SK-N-SH treated with all-trans-retinoic acid at 6 μM for 48 hours (cell line): ENCODE results near the gene RYR1.

Experiments used
- ATAC-seq: fragments of 200-7000 bp; cut with Tn5 transposase; 3 replicates; pipeline ENCODE4 v1.9.1; 2020; ENCODE audit warnings: mild to moderate bottlenecking, moderate library complexity
- ARNTL ChIP-seq: fragments of 450-650 bp; formaldehyde crosslinking; IDR thresholded peaks from 2 replicates; pipeline ENCODE4 v1.5.0; 2020; ENCODE audit warnings: low read depth, mild to moderate bottlenecking, moderate library complexity, borderline replicate concordance
- BACH2 ChIP-seq: fragments of 250-450 bp; sonication (Bioruptor Pico); IDR thresholded peaks from 2 replicates; pipeline ENCODE4 v1.9.0; 2021; ENCODE audit warnings: mild to moderate bottlenecking, borderline replicate concordance
- ESRRG ChIP-seq: fragments of 250-450 bp; sonication (Bioruptor Pico); IDR thresholded peaks from 2 replicates; pipeline ENCODE4 v1.6.1; 2021; ENCODE audit warnings: mild to moderate bottlenecking
- GLIS3 ChIP-seq: fragments of 250-450 bp; sonication (Bioruptor Pico); IDR thresholded peaks from 2 replicates; pipeline ENCODE4 v1.5.0; 2020; ENCODE audit warnings: mild to moderate bottlenecking, moderate library complexity
- OSR1 ChIP-seq: fragments of 250-450 bp; sonication (Bioruptor Pico); IDR thresholded peaks from 2 replicates; pipeline ENCODE4 v1.8.0; 2022; ENCODE audit warnings: moderate library complexity, mild to moderate bottlenecking, inconsistent platforms
- PPARA ChIP-seq: fragments of 250-450 bp; sonication (Bioruptor Pico); IDR thresholded peaks from 2 replicates; pipeline ENCODE4 v1.5.0; 2020; ENCODE audit warnings: mild to moderate bottlenecking, borderline replicate concordance
- SNAI2 ChIP-seq: fragments of 250-450 bp; sonication (Bioruptor Pico); IDR thresholded peaks from 2 replicates; pipeline ENCODE4 v1.5.0; 2020; ENCODE audit warnings: mild to moderate bottlenecking, moderate library complexity
- TCF4 ChIP-seq: fragments of 250-450 bp; sonication (Bioruptor Pico); IDR thresholded peaks from 2 replicates; pipeline ENCODE4 v1.8.0; 2021; ENCODE audit warnings: mild to moderate bottlenecking, moderate library complexity, borderline replicate concordance
- TOX ChIP-seq: fragments of 250-450 bp; sonication (Bioruptor Pico); IDR thresholded peaks from 2 replicates; pipeline ENCODE4 v1.8.0; 2021; ENCODE audit warnings: mild to moderate bottlenecking, moderate library complexity, borderline replicate concordance
- ZC3H10 ChIP-seq: fragments of 250-450 bp; sonication (Bioruptor Pico); IDR thresholded peaks from 2 replicates; pipeline ENCODE4 v1.5.1; 2021; ENCODE audit warnings: mild to moderate bottlenecking, moderate library complexity
- ZFP3 ChIP-seq: fragments of 250-450 bp; sonication (Bioruptor Pico); IDR thresholded peaks from 2 replicates; pipeline ENCODE4 v1.5.0; 2020; ENCODE audit warnings: mild to moderate bottlenecking, moderate library complexity
- ZFP30 ChIP-seq: fragments of 450-650 bp; formaldehyde crosslinking; IDR thresholded peaks from 2 replicates; pipeline ENCODE4 v1.5.0; 2022; ENCODE audit warnings: mild to moderate bottlenecking, moderate library complexity
- ZNF565 ChIP-seq: fragments of 450-650 bp; formaldehyde crosslinking; conservative IDR thresholded peaks from 2 replicates; pipeline ENCODE4 v1.5.0; 2020; ENCODE audit warnings: low read depth, mild to moderate bottlenecking, moderate library complexity
- ZNF70 ChIP-seq: fragments of 450-650 bp; formaldehyde crosslinking; IDR thresholded peaks from 2 replicates; pipeline ENCODE4 v1.5.0; 2020; ENCODE audit warnings: mild to moderate bottlenecking, moderate library complexity
- ZNF8 ChIP-seq: fragments of 450-650 bp; formaldehyde crosslinking; IDR thresholded peaks from 2 replicates; pipeline ENCODE4 v1.5.0; 2020; ENCODE audit warnings: mild to moderate bottlenecking, moderate library complexity
- TF ChIP-seq, protein P1 (sequence below): fragments of 250-450 bp; sonication (Bioruptor Pico); IDR thresholded peaks from 2 replicates; pipeline ENCODE4 v1.5.1; 2021; ENCODE audit warnings: mild to moderate bottlenecking, moderate library complexity
- TF ChIP-seq, protein P2 (sequence below): fragments of 250-450 bp; sonication (Bioruptor Pico); IDR thresholded peaks from 2 replicates; pipeline ENCODE4 v1.5.0; 2020; ENCODE audit warnings: mild to moderate bottlenecking, moderate library complexity
- TF ChIP-seq, protein P3 (sequence below): fragments of 250-450 bp; sonication (Bioruptor Pico); IDR thresholded peaks from 2 replicates; pipeline ENCODE4 v1.5.1; 2020; ENCODE audit warnings: low read depth, mild to moderate bottlenecking, moderate library complexity
- TF ChIP-seq, protein P4 (sequence below): fragments of 250-450 bp; sonication (Bioruptor Pico); IDR thresholded peaks from 2 replicates; pipeline ENCODE4 v1.8.0; 2021; ENCODE audit warnings: low read depth, mild to moderate bottlenecking, moderate library complexity, borderline replicate concordance

RYR1 gene

DNA sequence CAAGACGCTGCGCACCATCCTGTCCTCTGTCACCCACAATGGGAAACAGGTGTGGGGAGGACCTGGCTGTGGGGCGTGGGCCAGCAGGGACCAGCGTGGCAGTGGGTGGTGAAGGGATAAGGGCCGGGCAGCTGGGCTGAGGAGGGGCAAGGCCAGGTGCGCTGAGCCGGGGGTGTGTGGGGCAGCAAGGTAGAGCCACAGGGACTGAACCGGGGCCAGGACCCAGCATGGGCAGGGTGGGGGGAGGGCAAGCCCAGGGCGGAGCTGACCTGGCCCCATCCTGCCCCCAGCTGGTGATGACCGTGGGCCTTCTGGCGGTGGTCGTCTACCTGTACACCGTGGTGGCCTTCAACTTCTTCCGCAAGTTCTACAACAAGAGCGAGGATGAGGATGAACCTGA is 146.6 kb downstream of the RYR1 start:
- no peak for ATAC-seq
- TF ChIP-seq ZNF8 (CRISPR knock-in tag): no peak
- TF ChIP-seq OSR1 (CRISPR knock-in tag): no peak

DNA sequence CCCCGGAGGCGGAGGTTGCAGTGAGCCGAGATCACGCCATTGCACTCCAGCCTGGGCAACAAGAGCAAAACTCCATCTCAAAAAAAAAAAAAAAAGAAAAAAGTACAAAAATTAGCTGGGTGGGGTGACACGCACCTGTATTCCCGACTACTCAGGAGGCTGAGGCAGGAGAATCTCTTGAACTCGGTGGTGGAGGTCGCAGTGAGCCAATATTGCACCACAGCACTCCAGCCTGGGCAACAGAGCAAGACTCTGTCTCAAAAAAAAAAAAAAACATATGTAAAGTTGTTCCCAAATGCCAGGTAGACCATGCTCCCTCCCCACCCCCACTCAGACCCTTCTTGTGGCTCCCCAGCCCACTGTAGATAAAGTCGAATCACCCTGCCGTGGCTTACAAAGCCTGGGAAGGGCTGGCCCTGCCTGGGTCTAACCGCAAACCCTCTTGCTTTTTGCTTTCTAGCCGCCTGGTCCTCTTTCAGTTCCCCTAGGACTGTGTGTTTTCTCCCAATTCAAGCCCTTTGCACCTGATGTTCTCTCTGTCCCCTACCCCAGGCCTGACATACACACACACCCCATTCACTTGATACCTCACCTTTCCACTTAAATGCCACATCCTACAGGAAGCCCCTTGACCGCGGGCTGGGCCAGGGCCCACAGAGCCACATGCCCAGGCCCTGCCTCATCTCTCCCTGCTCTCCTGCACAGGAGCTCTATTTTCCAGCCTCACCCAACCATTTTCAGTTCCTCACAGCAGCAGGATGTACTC is 149.9 kb downstream of the RYR1 start:
- TF ChIP-seq ZNF565 (CRISPR knock-in tag) (no peak), BACH2 (CRISPR knock-in tag) (no peak), PPARA (CRISPR knock-in tag) (no peak), GLIS3 (CRISPR knock-in tag) (no peak), ZFP30 (CRISPR knock-in tag) (no peak), ZFP3 (CRISPR knock-in tag) (no peak), TCF4 (no peak), ESRRG (CRISPR knock-in tag) (no peak)
- TF ChIP-seq, protein P1, sequence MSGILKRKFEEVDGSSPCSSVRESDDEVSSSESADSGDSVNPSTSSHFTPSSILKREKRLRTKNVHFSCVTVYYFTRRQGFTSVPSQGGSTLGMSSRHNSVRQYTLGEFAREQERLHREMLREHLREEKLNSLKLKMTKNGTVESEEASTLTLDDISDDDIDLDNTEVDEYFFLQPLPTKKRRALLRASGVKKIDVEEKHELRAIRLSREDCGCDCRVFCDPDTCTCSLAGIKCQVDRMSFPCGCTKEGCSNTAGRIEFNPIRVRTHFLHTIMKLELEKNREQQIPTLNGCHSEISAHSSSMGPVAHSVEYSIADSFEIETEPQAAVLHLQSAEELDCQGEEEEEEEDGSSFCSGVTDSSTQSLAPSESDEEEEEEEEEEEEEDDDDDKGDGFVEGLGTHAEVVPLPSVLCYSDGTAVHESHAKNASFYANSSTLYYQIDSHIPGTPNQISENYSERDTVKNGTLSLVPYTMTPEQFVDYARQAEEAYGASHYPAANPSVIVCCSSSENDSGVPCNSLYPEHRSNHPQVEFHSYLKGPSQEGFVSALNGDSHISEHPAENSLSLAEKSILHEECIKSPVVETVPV (CRISPR knock-in tag): no peak
- TF ChIP-seq, protein P2, sequence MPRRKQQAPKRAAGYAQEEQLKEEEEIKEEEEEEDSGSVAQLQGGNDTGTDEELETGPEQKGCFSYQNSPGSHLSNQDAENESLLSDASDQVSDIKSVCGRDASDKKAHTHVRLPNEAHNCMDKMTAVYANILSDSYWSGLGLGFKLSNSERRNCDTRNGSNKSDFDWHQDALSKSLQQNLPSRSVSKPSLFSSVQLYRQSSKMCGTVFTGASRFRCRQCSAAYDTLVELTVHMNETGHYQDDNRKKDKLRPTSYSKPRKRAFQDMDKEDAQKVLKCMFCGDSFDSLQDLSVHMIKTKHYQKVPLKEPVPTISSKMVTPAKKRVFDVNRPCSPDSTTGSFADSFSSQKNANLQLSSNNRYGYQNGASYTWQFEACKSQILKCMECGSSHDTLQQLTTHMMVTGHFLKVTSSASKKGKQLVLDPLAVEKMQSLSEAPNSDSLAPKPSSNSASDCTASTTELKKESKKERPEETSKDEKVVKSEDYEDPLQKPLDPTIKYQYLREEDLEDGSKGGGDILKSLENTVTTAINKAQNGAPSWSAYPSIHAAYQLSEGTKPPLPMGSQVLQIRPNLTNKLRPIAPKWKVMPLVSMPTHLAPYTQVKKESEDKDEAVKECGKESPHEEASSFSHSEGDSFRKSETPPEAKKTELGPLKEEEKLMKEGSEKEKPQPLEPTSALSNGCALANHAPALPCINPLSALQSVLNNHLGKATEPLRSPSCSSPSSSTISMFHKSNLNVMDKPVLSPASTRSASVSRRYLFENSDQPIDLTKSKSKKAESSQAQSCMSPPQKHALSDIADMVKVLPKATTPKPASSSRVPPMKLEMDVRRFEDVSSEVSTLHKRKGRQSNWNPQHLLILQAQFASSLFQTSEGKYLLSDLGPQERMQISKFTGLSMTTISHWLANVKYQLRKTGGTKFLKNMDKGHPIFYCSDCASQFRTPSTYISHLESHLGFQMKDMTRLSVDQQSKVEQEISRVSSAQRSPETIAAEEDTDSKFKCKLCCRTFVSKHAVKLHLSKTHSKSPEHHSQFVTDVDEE: no peak
- no peak for ATAC-seq

DNA sequence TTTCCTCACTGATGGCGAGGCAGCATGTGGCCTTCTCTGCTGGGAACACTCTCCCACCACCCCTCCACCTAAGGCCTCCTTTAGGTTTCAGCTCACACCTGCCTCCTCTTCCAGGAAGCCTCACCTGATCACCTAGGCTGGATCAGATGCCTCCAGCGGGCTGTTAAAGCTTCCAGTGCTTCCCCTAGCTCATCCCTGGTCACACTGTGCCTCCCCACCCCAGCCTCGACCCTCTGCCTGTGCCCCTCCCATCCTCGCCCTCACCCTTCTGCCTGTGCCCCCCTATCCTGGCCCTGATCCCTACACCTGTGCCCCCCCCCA is 150.5 kb downstream of the RYR1 start:
- no peak for ATAC-seq
- TF ChIP-seq, protein P3, sequence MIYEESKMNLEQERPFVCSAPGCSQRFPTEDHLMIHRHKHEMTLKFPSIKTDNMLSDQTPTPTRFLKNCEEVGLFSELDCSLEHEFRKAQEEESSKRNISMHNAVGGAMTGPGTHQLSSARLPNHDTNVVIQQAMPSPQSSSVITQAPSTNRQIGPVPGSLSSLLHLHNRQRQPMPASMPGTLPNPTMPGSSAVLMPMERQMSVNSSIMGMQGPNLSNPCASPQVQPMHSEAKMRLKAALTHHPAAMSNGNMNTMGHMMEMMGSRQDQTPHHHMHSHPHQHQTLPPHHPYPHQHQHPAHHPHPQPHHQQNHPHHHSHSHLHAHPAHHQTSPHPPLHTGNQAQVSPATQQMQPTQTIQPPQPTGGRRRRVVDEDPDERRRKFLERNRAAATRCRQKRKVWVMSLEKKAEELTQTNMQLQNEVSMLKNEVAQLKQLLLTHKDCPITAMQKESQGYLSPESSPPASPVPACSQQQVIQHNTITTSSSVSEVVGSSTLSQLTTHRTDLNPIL: no peak
- TF ChIP-seq, protein P1 (CRISPR knock-in tag): no peak
- TF ChIP-seq ZNF565 (CRISPR knock-in tag): no peak
- TF ChIP-seq TOX: no peak
- no peak for TF ChIP-seq ARNTL
- no peak for TF ChIP-seq PPARA (CRISPR knock-in tag)
- no peak for TF ChIP-seq SNAI2 (CRISPR knock-in tag)
- no peak for TF ChIP-seq ZNF8 (CRISPR knock-in tag)
- no peak for TF ChIP-seq ZFP30 (CRISPR knock-in tag)
- TF ChIP-seq, protein P2: no peak

DNA sequence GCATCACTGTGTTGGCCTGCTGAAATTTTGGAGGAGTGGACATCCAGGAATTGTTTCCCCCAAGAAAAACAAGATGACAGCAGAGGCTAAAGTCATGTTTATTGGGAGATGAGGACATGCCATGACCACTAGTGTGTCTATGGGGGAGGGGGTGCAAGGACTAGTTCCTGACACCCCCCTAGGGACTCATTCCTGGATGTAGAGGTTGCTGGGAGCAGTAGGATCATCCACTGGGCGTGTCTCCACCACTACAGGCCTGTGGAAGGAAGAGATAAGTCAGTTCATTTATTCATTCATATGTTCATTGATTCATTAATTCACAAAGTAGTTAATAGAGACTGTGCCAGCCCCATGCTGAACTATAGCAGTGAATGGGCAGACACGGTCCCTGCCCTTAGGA is 154.1 kb downstream of the RYR1 start:
- ATAC-seq: no peak
- no peak for TF ChIP-seq ZC3H10
- TF ChIP-seq SNAI2 (CRISPR knock-in tag): no peak
- no peak for TF ChIP-seq OSR1 (CRISPR knock-in tag)
- TF ChIP-seq, protein P2: no peak
- TF ChIP-seq, protein P4, sequence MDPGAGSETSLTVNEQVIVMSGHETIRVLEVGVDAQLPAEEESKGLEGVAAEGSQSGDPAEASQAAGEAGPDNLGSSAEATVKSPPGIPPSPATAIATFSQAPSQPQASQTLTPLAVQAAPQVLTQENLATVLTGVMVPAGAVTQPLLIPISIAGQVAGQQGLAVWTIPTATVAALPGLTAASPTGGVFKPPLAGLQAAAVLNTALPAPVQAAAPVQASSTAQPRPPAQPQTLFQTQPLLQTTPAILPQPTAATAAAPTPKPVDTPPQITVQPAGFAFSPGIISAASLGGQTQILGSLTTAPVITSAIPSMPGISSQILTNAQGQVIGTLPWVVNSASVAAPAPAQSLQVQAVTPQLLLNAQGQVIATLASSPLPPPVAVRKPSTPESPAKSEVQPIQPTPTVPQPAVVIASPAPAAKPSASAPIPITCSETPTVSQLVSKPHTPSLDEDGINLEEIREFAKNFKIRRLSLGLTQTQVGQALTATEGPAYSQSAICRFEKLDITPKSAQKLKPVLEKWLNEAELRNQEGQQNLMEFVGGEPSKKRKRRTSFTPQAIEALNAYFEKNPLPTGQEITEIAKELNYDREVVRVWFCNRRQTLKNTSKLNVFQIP (CRISPR knock-in tag): no peak
- no peak for TF ChIP-seq TCF4
- TF ChIP-seq ESRRG (CRISPR knock-in tag): no peak
- TF ChIP-seq ZNF70 (CRISPR knock-in tag): no peak
- TF ChIP-seq, protein P3: no peak
